ENCODE results near the gene DLGAP4. TPM values are rescaled to one million over a fixed set of nuclear protein-coding genes. Genes with fewer than 3 reads are reported as not detected.

Gene DLGAP4
- total and polyA plus RNA-seq, 3 experiments from 2014 or later: 15.5 to 19.3 (median 19.1) TPM

DNA sequence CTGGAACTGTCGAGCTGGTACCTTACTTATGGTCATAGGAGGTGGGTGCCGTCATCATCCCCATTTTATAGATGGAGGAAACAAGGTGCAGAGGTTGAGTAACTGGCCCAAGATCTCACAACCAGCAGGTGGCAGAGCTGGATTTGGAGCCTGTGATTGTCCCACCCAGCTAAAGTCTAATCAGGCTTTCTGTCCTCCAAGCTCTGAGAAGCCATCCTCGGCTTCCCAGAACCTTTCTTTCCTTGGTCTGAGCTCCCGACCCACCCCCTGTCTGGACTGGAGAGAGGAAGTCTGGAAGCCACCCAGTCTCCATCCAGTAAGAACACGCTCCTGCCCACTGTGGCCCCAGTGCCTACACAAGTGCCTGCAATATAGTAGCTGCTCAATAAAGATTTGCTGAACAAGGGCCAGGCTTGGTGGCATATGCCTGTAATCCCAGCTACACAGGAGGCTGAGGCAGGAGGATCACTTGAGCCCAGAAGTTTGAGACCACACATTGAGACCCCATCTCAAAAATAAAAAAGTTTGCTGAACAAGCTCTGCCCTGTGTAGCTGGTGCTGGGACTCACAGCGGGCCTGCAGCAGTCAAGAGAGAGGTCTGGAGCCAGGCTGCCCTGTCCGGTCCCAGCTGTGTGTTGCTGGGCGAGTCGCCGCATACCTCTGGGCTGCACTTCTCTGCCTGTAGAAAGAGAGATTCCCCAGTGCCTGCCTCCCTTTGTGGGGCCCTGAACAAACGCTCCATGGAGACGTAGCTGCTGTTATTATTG, 32.5 kb upstream of the DLGAP4 start:
- H3K4me1 Mint-ChIP-seq: no peaks in the 10 kb centered on the region
- no peak overlapping the region for H3K27ac Mint-ChIP-seq
- Histone ChIP-seq H3K27ac (ENCODE audit: low read depth, low read length) (no peak overlapping the region), H3K27me3 (ENCODE audit: insufficient read depth, low read length, poor library complexity, severe bottlenecking) (no peaks in the 10 kb centered on the region), H3K9me3 (ENCODE audit: low read length) (no peaks in the 10 kb centered on the region), H3K4me3 (ENCODE audit: low read length) (no peak overlapping the region), H3K36me3 (ENCODE audit: insufficient read depth, low read length) (no peaks in the 10 kb centered on the region), H3K4me1 (ENCODE audit: insufficient read depth, low read length) (no peaks in the 10 kb centered on the region)
- peaks cover 16 to 27% of the 10 kb centered on the region in 2 donors for H3K27me3 Mint-ChIP-seq
- no peak overlapping the region for H3K4me3 Mint-ChIP-seq
- DNase-seq: no peak
- H3K9me3 Mint-ChIP-seq: peaks cover 0 to 3% (median 0%) of the 10 kb centered on the region in 5 donors
- ChIA-PET CTCF (interaction anchor here (0.9 to 1.3 kb wide), 2 partner anchors 163 to 166 kb away, joined by 3 read pairs; no protein-coding TSS in a partner anchor), POLR2A (no interaction called here)
- H3K36me3 Mint-ChIP-seq: no peaks in the 10 kb centered on the region

DNA sequence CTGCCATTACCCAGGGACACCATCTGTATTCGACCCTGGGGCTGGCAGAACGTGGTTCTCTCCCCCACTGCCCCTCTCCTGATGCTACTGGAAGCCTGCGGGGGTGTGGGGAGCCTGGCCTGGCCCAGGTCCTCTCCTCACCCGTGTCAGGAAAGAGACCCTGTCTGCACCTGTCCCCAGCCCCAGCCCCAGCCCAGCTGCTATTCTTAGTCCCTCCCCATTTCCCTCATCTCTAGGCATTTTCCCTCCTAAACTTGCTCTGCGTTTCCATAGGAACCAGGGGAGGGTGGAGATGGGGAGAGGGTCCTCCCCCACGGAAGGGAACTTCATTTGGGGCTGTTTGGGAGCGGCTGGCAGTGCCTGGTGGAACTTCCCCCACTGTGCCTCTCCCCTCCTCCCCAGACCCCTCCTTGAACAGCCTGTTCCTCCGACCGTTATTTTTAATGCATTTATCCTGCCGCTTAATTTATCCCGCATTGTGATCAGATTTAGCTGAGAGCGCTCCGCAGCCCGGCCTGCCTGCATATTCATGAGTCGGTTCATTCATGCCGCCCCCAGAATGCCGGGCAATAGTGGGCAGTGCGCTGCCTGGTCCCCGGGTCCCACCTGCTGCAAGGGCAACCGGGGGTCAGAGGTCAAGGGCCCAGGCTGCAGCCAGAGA, 31.8 kb upstream of the DLGAP4 start:
- H3K36me3 ChIP-seq (ENCODE audit: insufficient read depth, low read length): no peaks in the 10 kb centered on the region
- no peak overlapping the region for H3K4me3 ChIP-seq (ENCODE audit: low read length)
- Mint-ChIP-seq H3K4me1 (no peaks in the 10 kb centered on the region), H3K4me3 (no peak overlapping the region), H3K36me3 (no peaks in the 10 kb centered on the region), H3K27ac (peak overlapping the region in 1 of 8 donors; percentile 29), H3K27me3 (peaks cover 14 to 31% of the 10 kb centered on the region in 2 donors), H3K9me3 (peaks cover 0 to 3% (median 0%) of the 10 kb centered on the region in 5 donors)
- H3K9me3 ChIP-seq (ENCODE audit: low read length): no peaks in the 10 kb centered on the region
- H3K27me3 ChIP-seq (ENCODE audit: insufficient read depth, low read length, poor library complexity, severe bottlenecking): no peaks in the 10 kb centered on the region
- no peak overlapping the region for H3K27ac ChIP-seq (ENCODE audit: low read depth, low read length)
- POLR2A ChIA-PET: no interaction called here
- CTCF ChIA-PET: interaction anchor here (0.9 kb wide), 1 partner anchor 165 kb away, joined by 3 read pairs; no protein-coding TSS in a partner anchor
- DNase-seq: no peak
- no peaks in the 10 kb centered on the region for H3K4me1 ChIP-seq (ENCODE audit: insufficient read depth, low read length)

DNA sequence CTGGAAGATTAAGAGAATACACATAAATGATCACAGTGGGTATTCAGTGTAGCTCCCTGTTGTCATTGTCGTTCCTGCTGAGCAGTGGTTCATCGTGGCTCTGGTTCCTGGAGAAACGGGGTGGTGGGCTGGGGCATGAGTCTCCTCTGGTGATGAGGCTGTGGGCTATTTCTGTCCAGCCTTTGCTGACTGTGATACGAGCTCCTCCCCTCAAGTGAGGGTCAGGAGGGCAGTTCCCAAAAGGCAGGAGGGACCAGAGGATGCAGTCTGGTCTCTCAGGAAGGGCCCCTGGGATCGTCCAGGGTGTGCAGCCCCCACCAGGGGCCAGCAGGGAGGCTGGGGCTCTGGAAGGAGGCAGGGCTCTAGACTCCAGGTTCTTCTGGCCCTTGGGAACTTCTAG, 31.1 kb upstream of the DLGAP4 start:
- peaks cover 0 to 3% (median 0%) of the 10 kb centered on the region in 5 donors for H3K9me3 Mint-ChIP-seq
- H3K4me3 Mint-ChIP-seq: no peak overlapping the region

DNA sequence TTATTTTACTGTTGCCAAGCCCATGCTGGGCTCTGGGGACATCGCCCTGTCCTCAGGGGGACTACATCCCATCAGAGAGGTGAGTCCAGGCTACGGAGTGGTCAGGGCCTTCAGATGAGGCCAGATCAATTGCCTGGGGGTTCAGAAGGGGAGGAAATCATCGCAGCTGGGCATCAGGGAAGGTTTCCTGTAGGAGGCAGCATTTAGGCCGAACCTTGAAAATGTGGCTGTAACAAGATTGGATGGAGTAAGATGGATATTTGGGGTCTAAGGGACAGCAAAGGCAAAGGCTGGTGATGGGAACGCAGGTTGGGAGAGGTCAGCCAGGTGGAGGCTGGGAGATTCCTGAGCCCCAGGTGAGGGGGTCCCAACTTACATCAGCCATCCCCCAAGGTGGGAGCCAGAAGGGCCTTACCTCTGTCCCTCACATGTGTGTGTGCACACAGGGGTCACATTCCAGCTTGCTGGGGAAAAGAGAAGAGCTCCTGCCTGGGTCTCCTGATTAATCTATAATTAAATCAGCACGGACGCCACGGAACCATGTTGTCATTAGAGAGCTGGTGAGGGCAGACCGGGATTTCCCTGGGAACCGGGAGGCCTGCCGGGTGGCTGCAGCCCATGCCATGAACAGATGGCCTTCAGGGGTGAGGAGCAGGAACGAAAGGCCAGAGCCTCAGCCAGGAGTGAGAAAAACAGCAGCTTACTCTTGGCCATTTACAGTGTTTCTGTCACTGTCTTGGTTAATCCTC, 30.5 kb upstream of the DLGAP4 start:
- no peaks in the 10 kb centered on the region for H3K4me1 ChIP-seq (ENCODE audit: insufficient read depth, low read length)
- H3K27me3 ChIP-seq (ENCODE audit: insufficient read depth, low read length, poor library complexity, severe bottlenecking): no peaks in the 10 kb centered on the region
- DNase-seq: no peak
- no peaks in the 10 kb centered on the region for H3K36me3 ChIP-seq (ENCODE audit: insufficient read depth, low read length)
- ChIA-PET CTCF (no interaction called here), POLR2A (no interaction called here)
- H3K9me3 Mint-ChIP-seq: peaks cover 0 to 3% (median 0%) of the 10 kb centered on the region in 5 donors
- H3K36me3 Mint-ChIP-seq: no peaks in the 10 kb centered on the region
- no peaks in the 10 kb centered on the region for H3K9me3 ChIP-seq (ENCODE audit: low read length)
- H3K4me3 ChIP-seq (ENCODE audit: low read length): no peak overlapping the region
- no peaks in the 10 kb centered on the region for H3K4me1 Mint-ChIP-seq
- peaks cover 15 to 41% of the 10 kb centered on the region in 2 donors for H3K27me3 Mint-ChIP-seq
- no peak overlapping the region for H3K27ac Mint-ChIP-seq
- H3K27ac ChIP-seq (ENCODE audit: low read depth, low read length): no peak overlapping the region
- no peak overlapping the region for H3K4me3 Mint-ChIP-seq

More for the DNA sequence above, 31.1 kb upstream of the DLGAP4 start:
- Mint-ChIP-seq H3K27ac (no peak overlapping the region), H3K36me3 (no peaks in the 10 kb centered on the region), H3K27me3 (peaks cover 14 to 35% of the 10 kb centered on the region in 2 donors), H3K4me1 (no peaks in the 10 kb centered on the region)
- Histone ChIP-seq H3K4me1 (ENCODE audit: insufficient read depth, low read length) (no peaks in the 10 kb centered on the region), H3K27ac (ENCODE audit: low read depth, low read length) (no peak overlapping the region), H3K4me3 (ENCODE audit: low read length) (no peak overlapping the region), H3K36me3 (ENCODE audit: insufficient read depth, low read length) (no peaks in the 10 kb centered on the region), H3K9me3 (ENCODE audit: low read length) (no peaks in the 10 kb centered on the region), H3K27me3 (ENCODE audit: insufficient read depth, low read length, poor library complexity, severe bottlenecking) (no peaks in the 10 kb centered on the region)
- ChIA-PET POLR2A (no interaction called here), CTCF (no interaction called here)
- no peak for DNase-seq

DNA sequence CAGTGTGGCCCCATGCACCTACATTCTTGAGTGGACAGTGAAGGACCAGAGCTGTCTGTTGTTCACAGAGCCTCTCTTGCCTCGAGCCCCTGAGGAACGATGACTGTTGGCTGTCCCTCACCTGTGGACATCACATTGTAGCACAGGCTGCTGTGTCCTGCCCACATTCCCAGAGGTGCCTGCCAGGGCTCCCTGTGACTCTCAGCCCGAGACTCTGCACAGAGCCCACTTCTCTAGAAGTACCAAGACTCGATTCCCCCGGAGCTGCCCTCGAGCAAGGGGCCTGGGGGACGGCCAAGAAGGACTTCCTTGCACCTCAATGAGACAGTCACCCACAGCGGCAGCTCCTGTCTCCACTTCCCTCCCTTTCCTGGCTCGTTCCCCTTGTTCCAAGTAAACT, 28.6 kb upstream of the DLGAP4 start:
- H3K9me3 Mint-ChIP-seq: peaks cover 0 to 3% (median 0%) of the 10 kb centered on the region in 5 donors
- no peaks in the 10 kb centered on the region for H3K36me3 ChIP-seq (ENCODE audit: insufficient read depth, low read length)
- ChIA-PET CTCF (no interaction called here), POLR2A (no interaction called here)
- peaks cover 21 to 53% of the 10 kb centered on the region in 2 donors for H3K27me3 Mint-ChIP-seq
- no peak overlapping the region for H3K27ac Mint-ChIP-seq
- DNase-seq: no peak
- no peak overlapping the region for H3K4me3 Mint-ChIP-seq
- no peaks in the 10 kb centered on the region for H3K27me3 ChIP-seq (ENCODE audit: insufficient read depth, low read length, poor library complexity, severe bottlenecking)
- no peaks in the 10 kb centered on the region for H3K4me1 ChIP-seq (ENCODE audit: insufficient read depth, low read length)
- H3K4me1 Mint-ChIP-seq: no peaks in the 10 kb centered on the region
- no peaks in the 10 kb centered on the region for H3K36me3 Mint-ChIP-seq
- H3K27ac ChIP-seq (ENCODE audit: low read depth, low read length): no peak overlapping the region
- H3K9me3 ChIP-seq (ENCODE audit: low read length): no peaks in the 10 kb centered on the region
- no peak overlapping the region for H3K4me3 ChIP-seq (ENCODE audit: low read length)

DNA sequence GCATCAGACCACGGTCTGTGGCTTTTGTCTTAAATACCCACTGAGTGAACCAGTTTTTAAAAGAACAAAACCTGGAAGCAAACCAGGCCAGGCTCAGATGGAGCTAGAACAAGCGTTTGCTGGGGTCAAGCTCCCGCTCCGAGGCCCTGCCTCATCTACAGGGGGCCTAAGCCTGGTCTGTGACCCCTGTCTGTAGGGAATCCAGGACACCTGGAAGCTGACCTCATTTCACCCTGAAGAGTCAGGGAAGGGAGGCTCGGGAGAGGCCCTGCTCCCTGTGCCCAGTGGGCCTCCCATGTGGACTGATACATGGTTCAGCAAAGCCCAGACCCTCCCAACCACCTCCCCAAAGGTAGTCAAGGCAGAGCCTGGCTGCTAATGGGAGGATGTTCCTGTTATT, 26.8 kb upstream of the DLGAP4 start:
- DNase-seq: no peak
- Mint-ChIP-seq H3K27ac (no peak overlapping the region), H3K4me3 (no peak overlapping the region), H3K4me1 (no peaks in the 10 kb centered on the region), H3K9me3 (peaks cover 0 to 3% (median 0%) of the 10 kb centered on the region in 5 donors), H3K36me3 (no peaks in the 10 kb centered on the region), H3K27me3 (peaks cover 17 to 42% of the 10 kb centered on the region in 2 donors)
- Histone ChIP-seq H3K4me3 (ENCODE audit: low read length) (no peak overlapping the region), H3K27ac (ENCODE audit: low read depth, low read length) (no peak overlapping the region), H3K27me3 (ENCODE audit: insufficient read depth, low read length, poor library complexity, severe bottlenecking) (peaks cover 4% of the 10 kb centered on the region), H3K36me3 (ENCODE audit: insufficient read depth, low read length) (no peaks in the 10 kb centered on the region), H3K9me3 (ENCODE audit: low read length) (no peaks in the 10 kb centered on the region), H3K4me1 (ENCODE audit: insufficient read depth, low read length) (no peaks in the 10 kb centered on the region)
- ChIA-PET CTCF (no interaction called here), POLR2A (no interaction called here)

DNA sequence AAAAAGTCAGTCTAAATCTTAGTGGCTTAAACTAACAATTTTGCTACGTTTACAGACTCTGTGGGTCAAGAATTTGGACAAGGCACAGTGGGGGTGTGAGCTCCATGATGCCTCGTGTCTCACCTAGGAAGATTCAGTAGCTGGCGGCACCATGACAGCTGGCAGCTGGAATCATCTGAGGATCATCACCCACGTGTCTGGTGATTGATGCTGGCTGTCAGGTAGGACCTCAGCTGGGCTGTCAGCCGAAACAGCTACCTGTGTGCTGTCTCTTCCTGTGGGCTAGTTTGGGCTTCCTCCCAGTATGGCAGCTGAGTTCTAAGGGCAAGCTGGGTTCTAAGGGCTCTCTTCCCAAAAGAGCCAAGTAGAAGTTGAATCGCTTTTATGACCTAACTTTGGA, 26.4 kb upstream of the DLGAP4 start:
- H3K27ac Mint-ChIP-seq: no peak overlapping the region
- DNase-seq: no peak
- Histone ChIP-seq H3K9me3 (ENCODE audit: low read length) (no peaks in the 10 kb centered on the region), H3K27ac (ENCODE audit: low read depth, low read length) (no peak overlapping the region), H3K27me3 (ENCODE audit: insufficient read depth, low read length, poor library complexity, severe bottlenecking) (peaks cover 4% of the 10 kb centered on the region), H3K4me1 (ENCODE audit: insufficient read depth, low read length) (no peaks in the 10 kb centered on the region), H3K4me3 (ENCODE audit: low read length) (no peak overlapping the region), H3K36me3 (ENCODE audit: insufficient read depth, low read length) (no peaks in the 10 kb centered on the region)
- no peaks in the 10 kb centered on the region for H3K36me3 Mint-ChIP-seq
- H3K4me3 Mint-ChIP-seq: no peak overlapping the region
- peaks cover 15 to 42% of the 10 kb centered on the region in 2 donors for H3K27me3 Mint-ChIP-seq
- CTCF ChIA-PET: no interaction called here
- H3K9me3 Mint-ChIP-seq: peaks cover 0 to 3% (median 0%) of the 10 kb centered on the region in 5 donors
- POLR2A ChIA-PET: no interaction called here
- H3K4me1 Mint-ChIP-seq: no peaks in the 10 kb centered on the region
